GM21576 (cell line): ENCODE results near the gene SLC6A3.
"Not testable (repeated sequence)": the region's sequence is repeated elsewhere in the genome, so short reads cannot be mapped to it uniquely, and the experiment has no call there.

Source experiments
- ATAC-seq: cut with Tn5 transposase; IDR thresholded peaks from one replicate; pipeline ENCODE4 v1.9.1; 2021; ENCODE audit warnings: mild to moderate bottlenecking, moderate library complexity; ENCODE audit not compliant: unreplicated experiment

SLC6A3 gene

DNA sequence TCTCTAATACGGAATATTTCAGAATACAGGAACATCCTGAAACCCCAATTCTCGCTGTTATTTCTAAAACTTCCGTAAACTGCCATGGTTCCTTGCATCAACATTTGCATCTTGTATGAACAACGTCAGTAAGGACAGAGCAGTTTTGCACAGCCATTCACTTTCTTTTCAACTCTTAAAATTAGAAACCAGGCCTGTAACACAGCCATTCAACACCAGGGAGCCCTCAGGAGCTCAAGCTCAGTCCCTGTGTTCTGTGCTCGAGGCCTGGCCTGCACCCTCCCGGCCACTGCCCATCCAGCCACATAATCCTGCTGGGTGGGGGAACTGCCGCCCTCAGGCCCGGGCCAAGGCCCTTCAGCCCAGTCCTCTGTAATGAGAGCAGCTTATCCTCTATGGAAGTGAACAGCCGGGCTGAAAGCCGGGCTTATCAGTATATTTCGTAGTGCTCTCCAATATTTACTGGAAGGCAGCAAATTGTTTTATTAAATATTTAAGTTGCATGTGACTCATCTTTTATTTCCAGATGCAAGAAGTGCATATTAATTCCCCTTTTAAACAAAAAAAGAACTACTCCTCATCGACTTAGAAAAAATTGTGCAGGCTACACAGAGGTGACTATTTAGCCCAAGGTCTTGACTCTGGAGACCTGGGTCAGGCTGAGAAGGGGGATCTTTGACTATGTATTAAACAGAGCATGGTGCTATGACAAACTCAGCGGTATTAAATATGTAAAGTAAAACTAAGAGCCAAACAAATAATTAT lies 33.2 kb upstream of the SLC6A3 start:
- no peak for ATAC-seq

DNA sequence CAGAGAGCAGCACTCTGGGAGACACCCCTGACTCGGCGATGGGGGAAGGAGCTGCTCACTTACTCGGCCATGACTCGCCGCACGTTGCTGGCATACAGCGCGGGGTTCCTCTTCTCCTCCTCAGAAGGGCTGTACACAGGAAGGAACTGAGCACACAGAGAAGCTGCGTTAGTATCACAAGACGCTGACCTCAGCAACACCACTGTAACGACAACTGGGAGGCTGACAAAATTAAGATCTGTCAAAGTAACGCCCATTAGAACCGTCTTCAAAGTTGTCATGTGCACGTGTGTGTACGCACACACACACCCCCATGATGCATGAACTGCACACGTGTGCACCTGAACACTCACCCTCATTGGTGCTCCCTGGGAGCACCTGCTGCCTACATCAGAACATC lies 32.1 kb upstream of the SLC6A3 start:
- ATAC-seq = no peak

DNA sequence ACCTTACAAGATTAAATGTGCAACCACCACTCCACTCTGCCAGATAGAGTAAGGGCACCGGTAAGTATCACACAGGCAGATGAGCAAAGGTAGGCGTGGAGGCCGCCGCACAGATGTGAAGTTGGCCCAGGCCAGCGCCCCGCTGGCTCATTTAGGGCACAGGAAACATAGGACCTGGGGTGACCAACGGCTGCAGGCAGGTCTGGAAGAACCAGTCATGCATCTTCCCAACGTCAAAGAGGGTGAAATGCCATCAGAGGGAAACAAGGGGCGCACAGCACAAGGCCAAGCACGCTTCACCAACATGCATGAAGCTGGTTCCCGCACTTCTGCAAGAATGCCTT lies 31.7 kb upstream of the SLC6A3 start:
- no peak for ATAC-seq

DNA sequence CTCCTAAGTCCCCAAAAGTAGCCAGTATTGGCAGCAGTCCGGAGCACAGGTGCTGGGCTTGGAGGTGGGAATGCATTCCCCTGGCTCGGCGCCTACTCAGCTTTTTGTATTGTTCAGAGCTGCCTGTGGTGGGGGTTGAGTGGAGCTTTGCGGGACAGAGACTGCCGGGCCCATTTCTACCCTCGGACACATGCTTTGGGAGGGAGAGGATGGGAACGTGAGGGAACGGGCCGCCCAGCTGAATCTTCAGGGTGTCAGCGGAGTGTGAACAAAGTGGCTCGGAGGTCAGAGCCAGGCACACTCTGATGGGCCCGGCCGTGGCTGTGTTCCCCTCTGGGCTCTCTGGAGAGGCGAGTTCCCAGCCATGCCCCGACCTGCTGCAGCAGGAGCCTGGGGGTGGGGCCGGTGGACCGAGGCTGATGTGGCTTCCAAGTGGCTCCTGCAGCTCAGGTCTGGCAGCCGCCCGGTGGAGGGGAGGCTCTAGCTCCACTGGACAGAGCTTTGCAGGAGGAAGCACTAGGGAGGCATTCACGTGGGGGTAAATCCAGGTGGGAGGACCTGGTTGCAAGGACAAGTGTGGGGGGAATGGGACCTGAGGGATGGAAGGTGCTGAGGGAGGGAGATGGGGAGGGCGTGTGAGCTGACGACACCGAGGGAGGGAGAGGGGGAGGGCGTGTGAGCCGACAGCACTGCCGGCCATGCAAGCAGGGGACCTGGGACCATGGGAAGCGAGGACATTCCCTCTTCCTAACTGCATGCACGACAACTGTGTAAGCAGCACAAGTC lies 31.1 kb upstream of the SLC6A3 start:
- no peak for ATAC-seq

DNA sequence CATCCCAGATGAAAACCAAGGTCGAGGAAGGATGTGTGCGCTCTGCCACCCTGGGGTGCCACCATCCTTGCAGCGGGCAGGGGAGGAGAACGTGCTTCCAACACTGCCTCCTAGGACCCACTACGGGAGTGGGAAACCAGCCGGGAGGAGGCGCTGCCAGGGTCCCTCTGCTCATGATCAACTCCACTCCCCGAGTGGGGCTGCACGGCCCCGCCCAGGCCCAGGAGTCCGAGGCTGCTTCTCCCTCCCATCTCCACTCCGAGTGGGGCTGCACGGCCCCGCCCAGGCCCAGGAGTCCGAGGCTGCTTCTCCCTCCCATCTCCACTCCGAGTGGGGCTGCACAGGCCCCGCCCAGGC lies 30.3 kb upstream of the SLC6A3 start:
- not testable (repeated sequence) for ATAC-seq

DNA sequence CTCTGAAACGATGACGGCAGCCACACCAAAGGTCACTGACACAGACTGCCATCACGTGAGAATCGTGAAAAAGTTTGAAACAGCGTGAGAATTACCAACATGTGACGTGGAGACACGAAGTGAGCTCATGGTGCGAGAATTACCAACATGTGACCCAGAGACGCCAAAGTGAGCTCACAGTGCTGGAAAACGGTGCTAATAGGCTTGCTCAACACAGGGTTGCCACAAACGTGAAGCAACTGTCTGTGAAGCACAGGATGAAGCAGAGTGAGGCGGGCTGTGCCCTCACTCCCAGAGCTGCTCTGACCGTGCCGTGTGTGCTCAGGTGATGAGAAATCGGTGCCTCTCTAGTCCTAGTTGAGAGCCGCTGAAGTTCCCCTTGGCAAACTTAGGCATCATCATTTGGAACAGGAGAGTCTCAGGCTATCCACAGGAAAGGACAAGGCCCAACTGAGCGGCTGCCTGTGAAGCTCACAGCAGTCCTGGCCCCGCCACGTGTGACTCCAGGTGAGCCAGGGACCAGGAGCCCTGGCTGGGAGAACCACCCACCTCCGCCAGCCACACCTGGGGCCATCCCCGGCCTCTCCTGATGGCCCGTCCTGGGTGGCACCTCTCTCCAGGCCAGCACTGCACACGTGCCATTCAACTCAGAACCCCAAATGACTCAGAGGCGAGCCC lies 29.8 kb upstream of the SLC6A3 start:
- no peak for ATAC-seq

DNA sequence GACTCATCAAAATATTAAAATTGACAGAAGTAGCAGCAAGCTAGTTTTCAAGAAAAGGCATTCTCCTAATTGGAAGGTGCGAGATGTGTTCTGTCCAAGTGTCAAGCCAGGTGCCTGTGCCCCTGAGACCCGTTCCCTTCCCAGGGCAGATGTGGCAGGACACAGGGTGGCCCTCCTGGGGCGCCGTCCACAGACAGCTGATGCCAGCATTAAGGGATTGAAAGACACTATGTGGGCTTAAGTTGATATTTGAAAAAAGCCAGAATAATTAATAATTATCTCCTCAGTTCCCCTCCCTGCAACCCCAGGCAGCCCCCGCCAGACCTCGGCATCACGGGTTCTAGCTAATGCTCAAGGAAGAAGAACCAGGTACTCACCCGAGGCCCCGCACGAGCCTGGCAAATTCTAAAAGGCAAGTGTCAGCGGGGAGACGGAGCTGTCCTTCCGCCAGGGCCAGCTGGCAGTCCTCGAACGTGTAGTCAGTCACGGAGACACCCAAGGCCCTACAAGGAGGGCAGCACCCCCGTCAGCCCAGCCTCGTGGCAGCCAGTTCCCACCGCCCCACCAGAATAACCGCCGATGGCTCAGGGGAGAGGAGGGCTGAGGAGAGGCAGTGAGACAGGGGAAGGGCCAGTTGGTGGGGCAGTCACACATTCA lies 29.1 kb upstream of the SLC6A3 start:
- ATAC-seq = no peak

DNA sequence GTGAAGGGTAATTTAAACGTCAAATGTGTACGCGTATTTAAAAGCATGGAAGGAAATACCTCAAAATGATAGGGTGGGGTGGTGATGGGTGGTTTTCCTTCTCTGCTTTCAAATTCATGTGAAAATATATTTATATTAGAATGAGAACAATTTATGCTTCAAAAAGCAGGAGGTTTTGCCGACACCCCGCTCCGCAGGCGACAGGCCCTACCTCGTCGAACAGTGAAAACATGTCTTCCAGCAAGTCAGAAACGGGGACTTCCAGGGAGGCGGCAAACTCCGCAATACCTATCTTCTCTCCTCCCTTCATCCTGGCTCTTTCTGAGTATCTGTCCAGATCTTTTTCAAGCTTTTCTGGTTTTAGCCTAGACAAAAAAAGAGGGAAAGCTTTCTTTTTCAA lies 28.5 kb upstream of the SLC6A3 start:
- no peak for ATAC-seq

DNA sequence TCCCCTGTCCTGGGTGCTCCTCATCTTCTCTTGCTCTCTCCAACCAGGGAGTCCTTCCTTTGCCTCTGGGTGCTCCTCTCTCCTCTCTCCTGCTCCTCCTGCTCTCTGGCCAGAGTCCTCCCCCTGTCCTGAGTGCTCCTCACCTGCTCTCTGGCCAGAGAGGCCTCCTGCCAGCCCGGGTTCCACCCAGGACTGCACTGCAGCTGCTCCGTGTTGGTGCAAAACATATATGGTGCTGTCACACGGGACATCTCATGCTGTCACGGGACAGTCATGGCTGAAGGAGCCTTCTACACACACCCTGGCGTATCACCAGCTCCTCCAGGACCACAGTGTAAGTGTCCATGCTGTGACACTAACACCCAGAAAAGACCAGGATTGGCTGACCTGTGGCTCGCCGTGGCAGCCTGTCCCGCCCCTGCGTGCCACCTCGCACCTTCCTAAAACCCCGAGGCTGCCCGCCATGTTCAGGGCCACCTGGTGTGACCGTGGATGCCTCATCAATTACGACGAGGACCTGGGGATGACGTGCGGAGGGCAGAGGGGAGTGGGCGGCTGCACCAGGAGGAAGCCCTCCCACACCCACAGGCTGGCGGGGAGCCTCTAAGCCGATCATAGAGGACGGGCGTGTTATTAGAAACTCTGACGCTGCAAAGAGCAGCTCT lies 27.9 kb upstream of the SLC6A3 start:
- no peak for ATAC-seq

DNA sequence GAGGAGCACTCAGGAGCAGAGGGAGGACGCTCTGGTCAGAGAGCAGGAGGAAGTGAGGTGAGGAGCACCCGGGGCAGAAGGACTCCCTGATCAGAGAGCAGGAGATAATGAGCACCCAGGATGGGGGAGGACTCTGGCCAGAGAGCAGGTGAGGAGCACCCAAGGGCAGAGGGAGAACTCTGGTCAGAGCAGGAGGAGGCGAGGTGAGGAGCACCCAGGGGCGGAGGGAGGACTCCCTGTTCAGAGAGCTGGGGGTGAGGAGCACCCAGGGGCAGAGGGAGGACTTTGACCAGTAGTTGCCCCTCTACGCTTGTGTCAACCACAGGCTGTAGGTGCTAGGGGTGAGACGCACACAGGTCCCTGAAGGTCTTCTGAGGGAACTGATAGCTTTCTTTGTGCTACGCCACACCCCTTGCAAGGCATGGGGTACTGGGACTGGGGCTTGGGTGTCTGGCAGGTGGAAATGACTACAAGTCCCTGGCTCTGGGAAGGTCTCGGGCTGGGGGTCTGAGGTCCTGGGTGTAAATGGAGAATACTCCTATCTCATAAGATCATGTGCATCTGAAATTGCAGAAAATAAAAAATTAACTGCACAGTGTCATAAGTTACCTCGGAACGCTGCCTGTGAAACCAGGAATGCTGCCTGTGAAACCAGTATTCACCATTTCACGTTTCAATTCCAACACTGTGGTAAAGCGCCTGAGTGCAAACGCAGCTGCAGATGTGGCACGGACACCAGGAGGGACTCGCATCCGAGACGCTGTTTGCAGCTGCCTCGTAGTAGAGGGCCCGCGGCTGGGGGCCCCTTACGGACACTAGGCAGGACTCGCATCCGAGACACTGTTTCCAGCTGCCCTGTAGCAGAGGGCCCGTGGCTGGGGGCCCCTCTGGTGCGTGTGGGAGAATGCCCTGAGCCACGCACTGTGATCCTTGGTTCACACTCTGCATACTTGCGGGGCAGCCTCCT lies 27.0 kb upstream of the SLC6A3 start:
- ATAC-seq = no peak

DNA sequence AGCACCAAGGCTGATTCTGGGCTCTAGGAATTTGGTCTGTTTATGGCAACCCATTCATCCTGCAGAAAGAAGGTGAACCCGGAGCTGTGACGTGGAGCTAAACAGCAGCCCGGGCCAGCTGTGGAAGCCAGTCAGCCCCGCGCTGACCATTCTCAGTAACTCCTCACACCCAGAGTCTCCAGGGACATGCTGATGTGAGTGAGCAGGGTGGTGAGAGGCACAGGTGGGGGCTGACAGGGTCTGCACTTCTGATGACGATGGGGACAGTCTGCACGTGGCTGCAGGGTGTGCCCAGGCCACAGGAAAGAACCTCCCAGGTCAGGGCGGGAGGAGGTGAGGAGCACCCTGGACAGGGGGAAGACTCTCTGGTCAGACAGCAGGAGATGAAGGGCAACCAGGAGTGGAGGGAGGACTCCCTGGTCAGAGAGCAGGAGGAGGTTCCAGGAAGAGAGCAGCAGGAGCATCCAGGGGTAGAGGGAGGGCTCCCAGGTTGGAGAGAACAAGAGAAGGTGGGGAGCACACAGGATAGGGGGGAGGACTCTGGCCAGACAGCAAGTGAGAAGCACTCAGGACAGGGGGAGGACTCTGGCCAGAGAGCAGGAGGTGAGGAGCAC lies 26.1 kb upstream of the SLC6A3 start:
- ATAC-seq = no peak

DNA sequence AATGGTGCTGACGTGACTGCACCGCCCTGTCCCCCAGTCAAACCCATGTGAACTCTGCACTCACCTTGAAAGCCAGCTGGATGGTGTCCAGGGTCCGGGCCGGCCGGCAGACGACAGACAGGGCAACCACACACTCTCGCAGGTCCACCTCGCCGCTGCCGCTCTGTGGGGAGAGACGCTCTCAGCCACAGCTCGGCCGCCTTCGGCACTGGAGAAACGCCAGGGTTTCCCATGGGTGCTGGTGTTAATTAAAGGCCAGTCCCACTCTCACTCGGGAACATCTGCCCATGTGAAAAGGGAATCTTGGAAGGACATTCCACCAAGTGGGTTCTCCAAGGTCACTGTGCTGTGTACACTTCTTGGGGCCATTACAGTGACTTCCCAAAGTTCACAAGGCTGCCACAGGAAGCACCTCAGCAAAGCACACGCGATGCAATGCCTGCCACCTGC lies 25.5 kb upstream of the SLC6A3 start:
- ATAC-seq = no peak

DNA sequence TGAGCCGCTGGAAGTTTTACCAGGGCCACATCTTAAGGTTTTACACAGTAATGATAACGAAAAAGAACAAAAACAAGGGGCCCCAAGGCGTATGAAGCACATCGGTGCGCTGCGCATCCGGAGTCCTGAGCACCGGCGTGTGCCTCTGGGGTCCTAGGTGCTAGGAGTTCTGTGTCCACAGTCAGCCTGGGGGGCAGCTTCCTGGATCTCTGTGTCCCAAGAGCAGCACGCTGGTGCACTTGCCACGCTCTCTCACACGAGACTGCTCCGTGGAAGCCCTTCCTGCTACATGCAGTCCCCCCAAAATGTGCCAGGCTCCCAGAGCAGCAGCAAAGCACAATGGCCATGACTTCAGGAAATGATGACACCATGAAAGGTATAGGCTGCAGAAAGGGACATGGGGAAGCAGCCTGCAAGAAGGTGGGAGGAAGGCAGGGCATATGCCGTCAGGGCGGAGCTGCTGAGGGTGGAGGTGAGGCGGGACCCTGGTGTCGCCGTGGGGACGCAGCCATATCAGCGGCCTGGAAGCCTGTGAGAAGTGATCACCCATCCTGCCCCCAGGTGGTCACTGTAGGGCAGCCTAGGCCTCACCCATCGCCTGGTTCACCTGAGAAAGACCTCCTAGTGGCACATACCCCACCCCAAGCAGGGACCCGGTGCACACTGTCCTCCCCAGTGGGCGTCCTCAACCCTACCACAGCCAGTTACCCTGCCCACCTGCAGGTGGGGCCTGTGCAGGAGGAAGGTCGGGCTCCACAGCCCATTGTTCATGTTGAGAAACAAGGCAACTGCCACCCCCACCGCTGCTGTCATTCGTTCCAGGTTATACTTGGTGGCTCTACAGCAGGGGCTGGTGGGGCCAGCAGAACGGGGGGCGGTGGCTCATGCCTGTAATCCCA lies 23.6 kb upstream of the SLC6A3 start:
- no peak for ATAC-seq

DNA sequence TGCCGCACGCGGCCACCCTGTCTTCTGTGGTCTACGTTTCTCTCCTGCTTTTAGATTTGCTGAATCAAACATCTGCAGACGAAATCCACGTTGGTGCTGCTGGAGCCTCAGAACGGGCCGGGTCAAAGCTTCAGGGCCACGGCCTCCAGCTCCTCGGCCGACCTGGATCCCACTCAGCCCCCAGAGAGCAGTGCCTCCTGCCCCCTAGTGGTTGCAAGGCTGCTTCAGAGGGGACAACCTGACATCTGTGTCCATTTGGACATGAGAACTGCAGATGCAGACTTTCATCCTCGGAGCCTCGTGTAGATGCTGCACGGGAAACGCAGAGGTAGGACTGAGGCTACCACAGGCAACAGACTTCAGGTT lies 23.0 kb upstream of the SLC6A3 start:
- ATAC-seq = no peak

DNA sequence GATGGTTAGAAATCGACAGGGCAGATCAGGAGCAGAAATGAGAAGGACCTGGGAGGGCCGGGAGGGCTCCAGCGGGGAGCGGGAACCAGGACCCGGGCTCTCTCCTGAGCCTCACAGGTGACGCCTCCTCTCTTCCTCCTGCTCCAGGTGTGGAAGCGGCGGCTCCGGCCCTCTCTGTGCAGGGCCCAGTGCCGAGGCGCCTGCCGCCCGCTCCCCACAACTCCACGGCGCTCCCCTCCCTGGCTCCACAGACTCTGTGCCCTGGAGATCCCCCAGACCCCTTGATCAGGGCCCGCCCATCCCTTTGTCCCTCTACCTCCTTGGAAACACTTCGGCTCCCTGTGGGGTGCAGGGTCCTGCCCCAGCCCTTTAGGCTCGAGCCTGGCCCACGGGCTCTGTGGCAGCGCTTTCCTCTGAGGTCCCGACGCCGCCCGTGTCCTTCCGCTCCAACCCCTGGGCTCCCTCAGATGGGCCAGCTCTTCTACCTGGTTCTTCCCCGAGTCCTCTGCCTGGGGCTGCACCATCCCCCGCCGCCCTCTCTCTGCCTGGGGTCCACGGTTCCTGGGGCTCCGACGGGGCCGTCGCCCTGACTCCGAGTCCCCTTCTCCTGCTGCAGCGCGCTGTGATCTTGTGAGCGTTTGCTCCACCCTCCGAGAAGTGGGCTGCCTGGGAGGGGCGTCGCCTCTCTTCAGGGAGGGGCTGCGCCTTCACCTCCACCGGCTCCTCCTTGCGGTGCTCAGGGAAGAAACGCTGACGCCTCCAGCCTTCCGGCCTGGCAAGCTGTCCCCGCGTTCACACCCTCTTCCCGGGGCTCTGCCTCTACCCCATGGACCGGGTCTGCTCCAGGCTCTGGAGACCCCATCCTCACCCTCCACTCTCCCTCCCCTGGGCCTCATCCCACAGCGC lies 22.4 kb upstream of the SLC6A3 start:
- ATAC-seq = no peak

DNA sequence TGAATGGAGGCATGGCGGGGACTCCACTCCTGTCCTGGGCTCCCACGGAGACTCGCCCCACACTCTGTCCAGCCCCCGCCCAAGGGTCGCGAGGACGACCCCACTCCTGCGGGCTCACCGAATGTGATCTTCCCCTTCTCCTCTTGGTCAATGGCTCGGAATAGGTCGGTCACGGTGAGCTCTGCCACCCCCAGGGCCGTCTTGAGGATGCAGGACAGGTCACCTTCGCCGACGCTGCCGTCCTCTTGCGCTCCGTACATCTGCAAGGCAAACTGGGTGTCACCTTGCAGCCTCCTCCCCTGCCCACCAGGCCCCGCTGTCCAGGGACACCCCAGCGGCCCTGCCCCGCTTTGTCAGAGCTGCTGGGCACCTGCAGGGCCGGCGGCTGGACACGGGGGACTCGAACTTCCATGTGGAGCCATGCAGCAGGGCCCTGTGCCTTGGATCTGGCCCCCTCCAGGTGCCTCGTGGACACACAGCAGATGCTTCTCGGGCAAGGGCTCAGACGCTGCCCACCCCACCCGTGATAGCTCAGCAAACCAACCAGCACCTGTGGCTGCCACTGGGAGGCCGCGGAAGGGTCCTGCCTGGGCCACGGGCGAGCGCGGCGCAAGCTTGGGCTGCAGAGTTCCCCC lies 21.5 kb upstream of the SLC6A3 start:
- no peak for ATAC-seq

DNA sequence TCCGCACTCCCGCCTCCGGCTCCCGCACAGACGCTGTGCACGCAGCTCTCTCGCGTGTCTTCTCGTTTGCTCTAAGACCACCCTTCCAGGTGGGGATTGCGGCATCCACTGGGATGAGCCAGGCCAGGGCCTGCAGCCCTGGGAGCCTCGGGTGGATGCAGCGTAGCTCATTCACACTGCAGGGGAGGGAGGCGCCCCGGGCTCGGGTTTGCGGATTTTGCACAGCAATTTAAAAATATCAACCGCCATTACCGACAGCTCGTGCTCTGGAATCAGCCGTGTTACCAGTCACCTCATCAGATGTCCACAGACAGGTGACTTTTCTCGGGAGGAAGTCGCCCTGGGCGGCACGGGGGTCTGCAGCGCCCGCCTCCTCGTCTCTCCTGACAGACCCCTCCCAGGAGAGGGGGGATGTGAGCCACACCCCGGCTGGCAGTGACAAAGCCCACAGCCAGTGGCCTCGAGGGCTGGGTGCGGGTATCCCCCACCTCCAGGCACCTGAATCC lies 20.8 kb upstream of the SLC6A3 start:
- no peak for ATAC-seq
